ENCODE measurements around the gene TKFC.

TKFC gene

GRCh38 chr11:61332797-61333549, at the start of gene TKFC, which contains the start of gene DDB1:
Gene TKFC (plus strand): TSS chr11:61333228. CDS start chr11:61334729, 1,501 bp downstream.
Gene DDB1 (minus strand): TSS chr11:61333105. CDS start chr11:61332968, 137 bp downstream.
- DNase-seq (ENCODE audit: low read depth): peak; percentile 88

GRCh38 chr11:61283613-61284012, 49.4 kb upstream of the TKFC start:
- DNase-seq (ENCODE audit: low read depth): no peak

GRCh38 chr11:61287338-61287977, 45.6 kb upstream of the TKFC start:
- no peak for DNase-seq (ENCODE audit: low read depth)

- DNase-seq (ENCODE audit: low read depth): no peak
These were observed 41.9 kb upstream of the TKFC start for GRCh38 chr11:61290905-61291690.

- DNase-seq (ENCODE audit: low read depth): no peak
These were observed 40.7 kb upstream of the TKFC start for GRCh38 chr11:61292356-61292755.

- DNase-seq (ENCODE audit: low read depth): peak; percentile 38
These were observed 38.9 kb upstream of the TKFC start for GRCh38 chr11:61293867-61294716.

- DNase-seq (ENCODE audit: low read depth): peak; percentile 52
These were observed 38.1 kb upstream of the TKFC start, which contains the start of gene VWCE for GRCh38 chr11:61294717-61295595. Gene VWCE (minus strand): TSS chr11:61295316. CDS start chr11:61295037, 279 bp downstream.

- no peak for DNase-seq (ENCODE audit: low read depth)
These were observed 37.5 kb upstream of the TKFC start for GRCh38 chr11:61295596-61295926.

- DNase-seq (ENCODE audit: low read depth): no peak
These were observed 35.7 kb upstream of the TKFC start for GRCh38 chr11:61297341-61297740.

- DNase-seq (ENCODE audit: low read depth): no peak
These were observed 35.3 kb upstream of the TKFC start for GRCh38 chr11:61297746-61298145.

- DNase-seq (ENCODE audit: low read depth): no peak
These were observed 34.3 kb upstream of the TKFC start for GRCh38 chr11:61298663-61299244.

GRCh38 chr11:61302550-61302949, 30.5 kb upstream of the TKFC start:
- DNase-seq (ENCODE audit: low read depth): no peak

GRCh38 chr11:61303725-61304124, 29.3 kb upstream of the TKFC start:
- DNase-seq (ENCODE audit: low read depth): no peak

- DNase-seq (ENCODE audit: low read depth): no peak
These were observed 27.6 kb upstream of the TKFC start for GRCh38 chr11:61305417-61305816.

- no peak for DNase-seq (ENCODE audit: low read depth)
These were observed 26.8 kb upstream of the TKFC start for GRCh38 chr11:61306221-61306620.

- no peak for DNase-seq (ENCODE audit: low read depth)
These were observed 25.7 kb upstream of the TKFC start for GRCh38 chr11:61307354-61307753.

GRCh38 chr11:61309141-61309540, 23.9 kb upstream of the TKFC start:
- no peak for DNase-seq (ENCODE audit: low read depth)

- DNase-seq (ENCODE audit: low read depth): no peak
These were observed 23.3 kb upstream of the TKFC start for GRCh38 chr11:61309739-61310138.

GRCh38 chr11:61310749-61311148, 22.3 kb upstream of the TKFC start:
- DNase-seq (ENCODE audit: low read depth): no peak

- DNase-seq (ENCODE audit: low read depth): no peak
These were observed 17.8 kb upstream of the TKFC start for GRCh38 chr11:61315260-61315659.

All from stimulated activated CD8-positive, alpha-beta memory T cell treated with anti-CD3 and anti-CD28 coated beads, Interleukin-15, amount 100 ng/mL, for 24 hours (primary cell).